GM18867 (cell line): Measurements from ENCODE around the gene SIK2.

Experiments used
- ATAC-seq: cut with Tn5 transposase; IDR thresholded peaks from one replicate; pipeline ENCODE4 v1.9.1; 2021; ENCODE audit warnings: mild to moderate bottlenecking, moderate library complexity; ENCODE audit not compliant: unreplicated experiment

Gene SIK2

DNA sequence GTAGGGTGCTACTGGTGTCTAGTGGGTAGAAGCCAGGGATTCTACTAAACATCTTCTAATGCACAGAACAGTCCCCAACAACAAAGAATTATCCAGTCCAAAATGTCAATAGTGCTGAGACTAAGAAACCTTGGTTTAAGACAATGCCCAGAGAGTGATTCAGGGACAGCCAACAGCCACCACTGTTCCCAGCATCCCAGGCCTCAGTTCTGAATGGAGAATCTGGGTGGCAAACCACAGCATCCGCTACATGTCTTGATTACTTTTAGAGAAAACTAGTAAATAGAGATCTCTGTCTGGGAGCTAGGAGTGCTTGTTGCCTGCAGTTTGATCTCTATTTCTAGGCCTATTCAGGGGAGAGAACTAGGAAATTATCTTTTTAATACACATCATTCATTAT, 20.9 kb upstream of the SIK2 start:
- ATAC-seq, result no peak

DNA sequence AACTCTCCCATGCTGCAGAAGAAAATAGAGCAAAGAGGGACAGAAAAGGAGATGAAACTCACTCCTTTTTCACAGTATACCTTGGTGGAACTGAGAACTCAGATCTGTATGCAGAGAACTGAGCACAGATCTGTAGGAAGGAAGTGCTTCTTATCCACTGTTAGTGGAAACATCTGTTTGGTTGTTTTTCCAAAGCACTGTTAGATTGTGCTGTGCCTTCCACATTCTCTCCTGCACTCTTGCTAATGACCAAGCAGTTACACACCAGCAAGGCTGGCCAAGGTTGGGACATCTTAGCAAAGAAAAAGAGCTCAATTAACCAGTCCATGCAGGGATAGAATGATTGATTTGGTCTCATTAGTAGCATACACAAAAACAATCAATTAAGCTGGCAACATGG, 20.1 kb upstream of the SIK2 start:
- no peak for ATAC-seq

DNA sequence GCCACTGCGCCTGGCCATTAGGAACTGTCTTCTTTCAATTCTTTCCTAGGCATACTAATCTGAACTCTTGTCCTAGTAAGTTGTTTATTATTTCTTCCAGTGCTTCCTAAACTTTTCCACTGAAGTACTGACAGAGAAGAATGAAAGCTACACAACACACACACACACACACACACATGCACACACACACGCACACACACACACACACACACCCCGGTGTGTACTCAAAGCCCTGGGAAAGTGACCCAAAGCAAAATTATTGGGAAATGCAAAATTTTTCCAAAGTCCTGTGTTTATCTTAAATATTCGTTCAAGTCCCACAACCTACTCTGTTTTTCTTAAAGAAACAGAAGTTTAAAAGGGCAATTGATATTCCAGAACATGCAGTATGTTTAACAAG, 19.4 kb upstream of the SIK2 start:
- ATAC-seq, result no peak

DNA sequence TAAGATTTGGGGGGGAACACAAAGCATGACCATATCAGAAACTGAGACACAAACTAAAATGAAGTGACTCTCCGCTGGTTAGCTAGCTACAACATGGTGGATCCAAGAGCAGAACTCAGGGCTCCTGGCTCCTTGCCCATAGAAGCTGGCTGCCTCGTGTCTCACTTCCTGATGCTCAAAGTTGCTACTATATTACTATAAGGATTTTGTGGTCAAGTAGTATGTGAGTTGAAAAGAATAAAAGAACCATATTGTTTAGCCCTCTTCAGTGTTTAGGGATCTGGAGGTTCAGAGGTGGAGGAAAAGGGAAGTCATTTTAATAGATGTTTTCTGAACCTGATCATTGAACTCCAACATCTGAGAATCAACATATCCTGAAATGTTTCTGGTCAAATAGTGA, 16.9 kb upstream of the SIK2 start:
- no peak for ATAC-seq

DNA sequence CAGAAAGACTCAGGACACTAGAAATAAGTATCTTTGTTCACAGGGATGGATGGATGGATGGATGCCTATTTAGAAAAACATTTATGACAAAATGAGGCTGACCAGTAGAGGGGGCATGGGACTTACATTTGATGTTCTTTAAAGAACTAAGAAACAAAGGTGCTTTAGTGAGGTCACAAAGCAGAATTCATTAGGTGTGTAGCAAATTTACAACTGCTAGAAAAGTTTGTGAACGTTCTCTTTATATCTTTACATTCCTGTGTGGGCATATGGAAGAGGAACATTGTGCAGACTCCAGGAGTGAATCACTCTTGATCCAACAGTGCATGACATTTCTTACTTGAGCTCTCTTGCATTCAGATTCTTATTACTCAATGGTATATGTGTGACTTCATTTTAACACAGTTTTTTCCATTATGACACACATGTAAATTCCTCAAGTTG, 15.8 kb upstream of the SIK2 start:
- ATAC-seq, result no peak

DNA sequence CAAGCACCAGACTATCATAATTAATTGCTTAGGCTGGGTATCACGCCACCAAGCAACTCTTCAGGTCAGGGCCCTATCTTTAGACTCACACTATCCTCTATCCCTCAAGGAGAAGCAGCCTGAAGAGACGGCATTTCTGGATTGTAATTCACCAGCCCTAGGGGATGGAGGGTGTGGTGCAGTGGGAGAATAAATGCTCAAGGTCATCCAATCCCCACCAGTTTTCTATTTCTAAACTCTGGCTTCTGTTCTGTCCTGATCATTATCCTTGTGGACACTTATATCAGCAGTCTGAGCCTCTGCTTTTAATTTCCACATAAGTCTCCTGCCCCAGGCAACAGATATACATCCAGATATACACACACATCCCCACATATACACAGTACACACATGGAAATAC, 13.1 kb upstream of the SIK2 start:
- no peak for ATAC-seq

DNA sequence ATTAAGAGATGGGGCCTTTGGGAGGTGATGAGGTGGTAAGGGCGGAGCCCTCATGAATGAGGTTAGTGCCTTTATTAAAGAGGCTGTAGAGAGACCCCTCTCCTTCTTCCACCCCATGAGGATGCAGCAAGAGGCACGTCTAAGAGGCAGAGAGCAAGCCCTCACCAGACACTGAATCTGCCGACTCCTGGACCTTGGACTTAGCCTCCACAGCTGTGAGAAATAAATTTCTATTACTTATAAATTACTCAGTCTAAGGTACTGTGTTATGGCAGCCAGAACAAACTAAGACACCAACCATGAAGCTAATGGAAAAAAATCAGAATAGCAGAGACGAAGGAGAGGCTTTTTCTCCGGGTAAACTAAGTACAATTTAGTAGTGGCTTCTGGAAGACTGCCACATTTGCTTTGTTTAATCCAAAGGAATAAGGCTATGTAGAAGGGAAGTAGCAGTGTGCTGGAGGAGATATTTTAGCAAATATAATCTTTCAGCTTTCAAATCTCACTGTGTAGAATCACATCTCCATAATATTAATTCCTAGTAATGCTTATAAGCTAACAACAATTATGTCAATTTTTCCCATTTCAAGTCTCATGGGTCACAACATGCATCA, 12.3 kb upstream of the SIK2 start:
- ATAC-seq, result no peak

DNA sequence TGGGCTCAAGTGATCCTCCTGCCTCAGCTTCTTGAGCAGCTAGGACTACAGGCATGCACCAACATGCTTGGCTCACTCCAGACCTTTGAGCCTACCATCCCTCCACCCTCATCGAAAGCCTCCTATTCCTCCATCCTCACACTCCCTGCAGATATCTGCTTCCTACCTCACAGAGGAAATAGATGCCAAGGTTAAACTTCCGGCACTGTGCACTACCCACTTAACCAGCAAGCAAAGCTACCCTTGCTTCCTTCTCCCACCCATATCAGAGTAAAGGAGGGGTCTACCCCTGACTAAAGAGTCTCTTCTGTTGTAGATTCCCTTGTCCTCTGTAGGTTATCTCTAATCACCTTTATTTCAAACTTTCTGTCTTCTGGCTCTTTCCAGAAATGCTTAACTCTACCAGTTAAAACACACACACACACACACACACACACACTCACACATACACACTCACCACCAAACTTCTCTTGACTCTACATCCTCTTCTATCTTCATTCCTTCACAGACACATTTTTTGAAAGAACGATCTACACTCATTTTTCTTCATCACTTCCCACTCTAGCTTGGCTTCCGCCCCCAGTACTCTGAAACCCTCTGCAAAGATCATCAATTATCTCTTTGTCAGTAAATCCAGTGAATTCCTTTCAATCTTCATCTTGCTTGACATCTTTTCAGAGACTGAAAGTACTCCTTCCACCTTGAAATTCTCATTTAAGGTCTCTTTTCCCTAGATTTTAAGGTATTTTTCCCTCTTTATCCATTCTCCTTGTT, 10.9 kb upstream of the SIK2 start:
- ATAC-seq, result no peak

DNA sequence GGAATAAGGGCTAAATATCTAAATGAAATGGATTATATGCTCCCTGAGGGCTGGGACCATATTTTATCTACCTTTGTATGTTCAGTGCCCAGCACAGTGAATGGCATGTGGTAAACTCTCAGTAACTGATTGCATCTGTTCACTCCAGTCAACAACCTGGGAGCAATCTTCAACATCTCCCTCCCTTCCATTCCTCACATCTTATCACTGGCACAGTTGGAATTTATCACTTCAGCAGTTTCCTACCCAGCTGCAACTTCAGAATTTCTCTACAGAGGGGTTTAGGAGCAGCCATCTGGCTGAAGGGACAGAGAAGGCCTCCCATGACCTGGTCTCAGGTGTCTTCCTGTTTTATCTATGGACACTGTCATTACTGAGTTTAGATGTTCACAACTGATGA, 9.8 kb upstream of the SIK2 start:
- no peak for ATAC-seq

DNA sequence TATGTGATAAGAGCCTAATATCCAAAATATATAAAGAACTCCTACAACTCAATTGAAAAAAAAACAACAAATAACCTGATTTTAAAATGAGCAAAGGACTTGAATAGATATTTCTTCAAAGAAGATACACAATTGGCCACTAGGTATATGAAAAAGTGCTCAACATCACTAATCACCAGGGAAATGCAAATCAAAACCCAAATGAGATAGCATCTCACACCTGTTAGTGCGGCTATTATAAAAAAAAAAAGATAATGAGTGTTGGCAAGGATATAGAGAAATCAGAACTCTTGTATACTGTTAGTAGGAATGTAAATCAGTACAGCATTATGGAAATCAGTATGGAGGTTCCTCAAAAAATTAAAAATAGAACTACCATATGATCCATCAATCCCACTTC, 5.9 kb upstream of the SIK2 start:
- ATAC-seq, result no peak

DNA sequence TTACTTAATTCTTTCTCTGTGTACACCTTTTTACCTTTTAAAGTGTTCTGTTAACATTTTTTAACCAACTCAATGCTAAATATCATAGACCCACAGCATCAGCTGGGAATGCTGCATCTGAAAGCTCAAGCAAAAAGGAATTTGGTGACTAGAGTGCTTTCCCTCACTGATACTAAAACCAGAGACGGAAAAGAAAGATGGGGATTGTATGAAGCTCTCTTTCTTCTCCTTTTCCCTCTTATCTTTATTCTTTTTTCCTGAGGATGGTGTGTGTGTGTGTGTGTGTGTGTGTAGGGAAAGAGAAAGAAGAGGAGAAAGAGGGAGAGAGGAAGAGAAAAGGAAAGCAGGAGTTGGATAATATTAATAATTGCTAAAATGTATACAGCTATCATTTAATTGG, 4.1 kb upstream of the SIK2 start:
- ATAC-seq, result no peak

DNA sequence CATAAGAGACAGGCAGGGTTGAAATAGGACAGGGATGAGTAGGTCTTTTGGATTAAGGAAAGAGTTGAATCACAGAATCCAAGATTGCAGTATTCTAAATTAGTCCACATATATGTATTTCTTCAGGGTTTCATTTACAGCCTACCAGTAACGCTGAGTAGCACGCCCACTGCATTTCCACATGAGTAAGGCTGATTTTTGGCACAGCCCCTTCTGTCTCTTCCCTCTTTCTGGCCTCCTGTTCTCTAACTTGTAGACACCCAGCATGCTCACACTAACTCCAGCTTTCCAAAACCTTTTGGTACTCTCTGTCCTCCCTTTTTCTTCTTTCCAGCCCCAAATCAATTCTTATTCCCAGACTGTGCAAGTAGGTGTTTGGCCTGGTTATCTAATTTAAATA, 3.7 kb upstream of the SIK2 start:
- no peak for ATAC-seq

DNA sequence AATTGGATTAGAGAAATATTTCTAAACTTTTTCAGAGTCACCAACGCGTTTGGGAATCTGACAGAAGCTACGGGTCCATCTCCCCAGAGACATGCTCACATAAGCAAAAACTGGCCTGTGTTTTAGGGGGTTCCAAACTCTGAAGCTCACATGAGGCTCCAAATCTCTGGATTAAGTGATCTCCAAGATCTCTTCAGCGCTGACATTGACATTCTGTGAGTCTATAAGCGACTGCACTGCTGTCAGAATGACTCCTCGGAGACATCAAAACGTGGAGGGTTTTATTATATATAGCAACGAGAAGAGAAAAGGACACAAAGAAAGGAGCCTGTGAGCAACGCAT, 642 bp upstream of the SIK2 start:
- ATAC-seq, result no peak

DNA sequence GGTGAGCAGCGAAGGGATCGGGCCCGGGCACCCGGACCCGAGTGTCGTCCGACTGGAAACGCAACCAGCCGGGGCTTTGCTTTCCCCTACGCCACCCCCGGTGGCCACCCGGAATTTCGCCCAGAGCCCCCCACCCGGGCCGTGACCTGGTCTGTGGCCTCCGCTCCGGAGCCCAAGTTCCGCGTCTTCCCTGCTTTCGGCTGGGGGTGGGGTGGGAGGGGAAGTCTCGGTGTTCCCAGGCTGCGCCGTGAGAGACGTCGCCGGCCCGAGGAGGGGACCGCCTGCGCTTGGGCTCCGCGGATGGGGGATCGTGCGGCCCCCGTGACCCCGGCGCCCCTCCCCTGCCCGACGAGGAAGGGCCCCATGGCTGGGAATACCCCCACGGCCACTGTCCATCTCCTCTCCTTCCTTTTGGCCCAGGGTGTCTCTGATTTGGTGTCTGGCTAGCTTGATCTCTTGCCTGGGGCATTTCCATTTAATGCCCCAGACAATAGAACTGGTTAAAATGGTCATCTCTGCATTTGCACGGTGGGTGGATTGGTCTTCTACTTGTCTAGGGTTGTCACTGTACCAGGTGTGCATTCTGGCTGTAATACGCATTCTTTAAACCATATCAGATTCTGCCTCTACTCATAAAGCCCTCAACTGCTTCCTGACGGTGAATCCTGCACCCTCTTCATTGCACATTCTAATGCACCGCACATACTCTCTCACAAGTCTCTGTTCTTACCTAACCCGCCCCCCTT, 789 bp downstream of the SIK2 start:
- ATAC-seq, result no peak

DNA sequence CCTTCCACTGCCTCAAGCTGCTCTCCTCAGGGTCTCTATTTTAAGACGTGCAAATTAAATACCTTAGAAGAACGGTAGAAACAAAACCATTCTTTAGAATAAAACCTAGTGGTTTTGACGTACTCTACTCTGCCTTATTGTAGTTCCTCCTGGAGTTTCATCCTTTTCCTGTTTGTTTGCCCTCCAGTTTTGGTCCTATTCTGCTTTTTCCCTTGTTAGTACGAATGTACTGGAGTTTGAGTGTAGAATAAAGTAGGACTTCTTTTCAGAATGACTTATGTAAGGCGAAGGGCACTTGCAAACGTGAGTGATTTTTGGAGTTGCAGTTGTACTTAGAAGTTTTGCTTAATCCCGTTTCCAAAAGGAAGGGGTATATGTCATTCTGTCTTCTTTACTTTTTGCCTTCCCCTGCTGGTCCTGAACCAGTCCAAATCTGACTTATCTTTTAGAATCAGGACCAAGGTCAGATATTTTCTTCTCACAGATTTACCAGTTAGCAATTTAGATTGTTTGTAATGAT, 1.4 kb downstream of the SIK2 start:
- no peak for ATAC-seq

DNA sequence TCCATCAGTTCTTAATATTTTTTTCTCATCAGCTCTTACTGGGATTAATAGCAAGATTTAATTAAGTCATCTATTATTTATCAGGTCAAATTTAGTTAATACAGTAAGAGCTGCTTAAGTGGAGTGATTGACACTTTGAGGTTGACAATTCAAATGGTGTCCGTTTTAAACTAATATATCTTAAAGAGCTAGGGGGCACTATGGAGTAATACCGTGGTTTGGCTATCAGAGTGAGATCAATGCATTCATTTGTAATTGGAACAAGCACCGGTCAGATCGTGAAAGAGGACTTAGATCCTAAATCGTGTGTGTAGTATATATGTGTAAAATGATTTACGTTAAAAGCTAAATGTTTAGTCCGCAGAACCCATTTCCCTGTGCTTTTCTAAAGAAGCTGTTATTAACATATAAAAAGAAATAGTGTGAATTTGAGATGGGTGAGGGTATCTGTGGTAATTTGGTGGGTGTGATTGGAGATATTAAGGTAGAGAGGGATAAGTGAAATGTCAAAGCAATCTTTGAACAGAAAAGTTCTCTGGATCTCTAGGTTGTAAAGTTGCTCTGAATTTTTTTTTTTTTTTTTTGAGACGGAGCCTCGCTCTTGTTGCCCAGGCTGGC, 2.3 kb downstream of the SIK2 start:
- ATAC-seq, result no peak

DNA sequence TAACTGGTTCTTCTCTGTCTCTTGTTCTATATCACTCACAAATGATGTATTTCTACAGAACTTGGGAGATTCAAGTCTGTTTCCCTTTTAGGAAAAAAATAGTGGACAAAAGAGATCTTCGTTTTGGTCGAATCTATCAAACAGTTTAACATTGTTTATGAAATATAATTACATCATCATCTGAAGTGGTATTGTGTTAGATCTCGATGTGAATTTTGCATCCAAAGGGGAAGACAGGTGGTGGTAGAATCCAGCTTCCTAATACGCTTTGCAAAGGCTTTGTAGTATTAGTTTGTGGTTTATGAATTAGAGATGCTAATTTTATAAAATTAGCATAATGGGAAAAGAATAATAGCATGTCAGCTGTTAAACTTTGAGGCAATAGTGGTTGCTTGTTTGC, 3.4 kb downstream of the SIK2 start:
- ATAC-seq, result no peak

DNA sequence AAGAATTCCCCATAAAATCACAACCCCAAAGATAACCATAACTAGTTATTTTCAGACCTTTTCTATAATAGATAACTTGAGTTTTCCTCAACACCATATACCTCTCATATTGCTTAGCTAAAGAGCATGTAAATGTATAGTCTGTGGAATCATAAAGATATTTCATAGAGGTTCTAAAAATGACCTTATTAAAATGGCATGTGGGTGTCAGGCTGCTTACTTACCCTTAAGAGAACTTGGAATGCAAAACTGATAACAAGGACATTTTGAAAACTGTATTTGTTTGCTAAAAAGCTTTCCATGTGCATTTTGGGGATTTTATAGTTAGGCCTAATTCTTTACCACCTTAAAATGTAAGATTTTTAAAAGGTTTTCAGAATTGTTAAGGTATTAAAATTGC, 4.7 kb downstream of the SIK2 start:
- no peak for ATAC-seq

DNA sequence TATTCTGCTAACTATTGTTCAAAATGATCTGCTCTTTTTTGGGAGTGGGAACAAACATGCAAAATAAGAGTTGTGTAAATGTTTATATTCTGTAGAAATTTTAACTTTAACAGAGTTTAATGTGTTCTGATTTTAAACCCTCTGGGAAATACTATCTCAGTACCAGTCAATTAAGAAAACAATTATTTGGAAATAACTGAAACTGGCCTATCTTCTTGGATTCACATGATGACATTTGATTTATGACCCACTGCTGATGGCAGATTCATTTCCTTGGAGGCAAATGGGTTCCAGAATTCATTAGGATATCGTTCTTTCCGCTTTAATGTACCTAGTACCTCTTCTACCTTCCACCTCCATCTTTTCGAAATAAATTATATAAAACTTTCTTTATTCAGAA, 5.5 kb downstream of the SIK2 start:
- no peak for ATAC-seq

DNA sequence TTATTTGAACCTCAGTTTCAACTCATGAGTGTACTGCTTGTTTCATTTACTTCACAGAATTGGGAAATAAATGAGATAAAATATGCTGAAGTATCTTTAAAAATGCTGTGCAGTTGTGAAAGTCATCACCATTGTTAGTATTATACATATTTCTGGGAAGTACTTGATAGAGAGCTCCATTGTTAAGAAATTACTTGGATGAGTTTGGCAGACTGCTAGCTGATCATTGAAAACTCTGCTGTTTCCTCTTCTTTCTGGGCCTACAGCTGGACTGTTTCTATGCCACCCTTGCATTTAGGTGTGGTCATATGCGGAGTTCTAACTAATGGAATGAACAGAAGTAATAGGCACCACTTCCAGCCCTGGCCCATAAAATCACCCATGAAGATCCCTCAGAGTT, 10.0 kb downstream of the SIK2 start:
- no peak for ATAC-seq

DNA sequence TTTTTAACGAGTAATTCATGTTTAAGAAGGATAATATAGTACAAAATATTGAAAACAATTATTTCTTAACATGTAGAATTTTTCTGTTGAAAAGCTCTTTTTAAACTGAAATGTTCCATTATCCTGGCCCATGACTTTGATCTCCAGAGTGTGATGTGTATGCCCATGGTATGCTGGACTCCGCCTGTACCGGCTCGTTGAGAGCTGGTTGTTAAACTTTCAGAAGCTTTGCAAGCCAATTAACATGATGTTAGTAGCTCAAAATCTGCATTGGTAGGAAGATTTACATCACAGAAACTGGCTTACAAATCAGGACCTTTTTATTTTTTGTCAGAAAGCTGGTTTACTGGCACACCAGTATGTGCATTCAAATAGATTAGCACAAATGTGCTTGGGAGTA, 15.0 kb downstream of the SIK2 start:
- no peak for ATAC-seq

DNA sequence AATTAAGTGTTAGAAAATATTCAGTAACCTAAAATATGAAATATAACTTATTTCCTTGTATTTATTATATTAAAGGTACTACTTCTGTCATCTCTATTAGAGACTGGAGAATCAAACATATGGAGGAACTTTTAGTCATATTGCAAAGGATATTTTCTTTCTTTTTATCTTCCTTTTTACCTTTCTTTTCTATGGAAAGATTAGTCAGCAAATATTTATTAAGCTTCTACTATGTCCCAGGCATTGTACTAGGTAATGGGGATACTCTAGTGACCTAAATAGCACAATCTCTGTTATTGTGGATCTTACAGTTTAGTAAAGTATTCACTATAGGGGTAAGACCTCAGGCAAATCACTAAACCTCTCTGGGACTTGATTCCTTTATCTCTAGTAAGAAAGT, 18.3 kb downstream of the SIK2 start:
- ATAC-seq, result no peak
